ENCODE data around the gene SEMA3D.

DNA sequence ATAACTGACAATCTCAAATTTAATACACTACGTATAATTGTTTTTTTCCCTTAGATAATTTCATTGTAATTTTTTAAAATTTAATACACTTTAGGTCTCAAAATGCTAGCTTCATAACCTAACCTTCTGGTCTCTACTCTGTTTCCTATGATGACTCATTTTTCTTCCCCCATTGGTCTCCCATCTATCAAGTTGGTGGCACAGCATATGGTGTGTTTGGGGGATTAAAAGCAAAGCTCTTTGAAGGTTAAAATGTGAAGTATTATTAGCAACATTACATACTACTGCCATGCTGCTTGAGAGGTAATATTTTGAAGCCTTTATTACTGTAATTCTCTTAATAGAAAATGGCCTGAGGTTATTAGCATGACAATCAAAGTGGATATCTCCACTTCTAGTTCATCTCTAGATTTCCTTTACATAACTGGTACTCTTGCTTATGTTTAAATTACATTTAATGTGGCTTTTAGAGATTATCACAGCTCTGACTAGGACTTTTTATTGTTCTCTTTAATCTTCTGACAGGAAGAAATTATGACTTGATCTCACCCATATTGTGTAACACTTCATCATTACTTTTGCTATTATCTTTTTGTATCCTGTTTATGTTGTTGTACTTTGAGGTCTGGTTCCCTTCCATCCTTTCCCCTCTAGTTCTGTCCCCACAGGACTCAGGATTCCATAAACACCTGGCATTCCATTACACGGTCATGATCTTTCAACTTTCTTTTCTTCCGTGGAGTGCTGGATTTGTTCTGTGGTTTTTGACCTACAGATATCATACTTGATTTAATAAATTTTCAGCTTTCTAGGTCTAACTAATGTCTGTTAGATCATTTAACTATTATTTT lies 185.1 kb downstream of the SEMA3D start:
- TF ChIP-seq POLR2A (IDR thresholded peaks at IDR 0.05; ENCODE audit: low read depth, low read length) (no peak), POLR2AphosphoS5 (IDR thresholded peaks at IDR 0.05; ENCODE audit: low read depth, low read length) (no peak), TAF1 (IDR thresholded peaks at IDR 0.05; ENCODE audit: borderline replicate concordance, low read depth, low read length) (no peak)
